Colon (tissue), 2 donors: ENCODE data around the gene TNS1.

ENCODE experiments used
- FAIRE-seq: peaks from 2 replicates; lab custom pipeline; 2012; peaks lifted over from hg19 to GRCh38; lab: Jason Lieb, UNC
- donor health status: control.
- donor health status: control.

TNS1 gene

GRCh38 chr2:218015586-218016521 is 13.1 kb upstream of the TNS1 start:
- FAIRE-seq, result no peak

DNA sequence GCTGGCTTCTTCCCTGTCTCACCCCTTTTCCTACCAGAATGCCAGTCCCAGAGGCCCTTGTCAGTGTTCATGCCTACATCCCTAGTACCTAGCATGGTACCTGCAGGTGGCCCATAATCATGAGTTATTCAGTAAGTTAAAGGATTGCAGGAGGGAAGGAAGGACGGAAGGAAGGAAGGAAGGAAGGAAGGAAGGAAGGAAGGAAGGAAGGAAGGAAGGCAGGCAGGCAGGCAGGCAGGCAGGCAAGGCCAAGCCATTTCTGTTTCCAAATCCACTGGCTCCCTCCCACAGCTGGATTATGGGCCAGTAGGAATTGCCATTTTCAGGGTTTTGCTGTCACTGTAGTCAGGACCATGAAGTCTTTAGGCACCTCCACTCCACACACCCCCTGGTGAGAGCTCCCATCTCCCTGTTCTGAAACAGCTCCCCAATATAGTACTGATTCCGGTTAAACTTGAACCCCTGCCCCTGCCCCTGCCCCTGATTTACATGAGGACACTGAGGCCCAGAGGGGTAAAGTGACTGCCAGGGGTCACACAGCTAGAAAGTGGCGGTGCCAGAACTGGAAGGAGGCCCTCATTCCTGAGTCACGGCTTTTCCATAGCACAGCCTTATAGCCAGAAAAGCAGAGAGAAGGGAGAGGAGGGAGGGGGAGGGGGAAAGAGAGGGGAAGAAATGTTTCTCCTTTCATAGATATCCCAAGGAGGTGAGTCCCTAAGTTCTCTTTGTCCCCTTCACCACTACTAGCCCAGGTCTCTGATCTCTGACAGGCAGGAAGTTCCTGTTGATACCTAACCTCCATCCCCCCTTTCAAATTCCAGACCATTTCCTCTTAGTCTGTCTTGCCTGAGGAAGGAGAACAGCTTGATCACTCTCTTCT is 12.2 kb upstream of the TNS1 start:
- FAIRE-seq, result no peak

DNA sequence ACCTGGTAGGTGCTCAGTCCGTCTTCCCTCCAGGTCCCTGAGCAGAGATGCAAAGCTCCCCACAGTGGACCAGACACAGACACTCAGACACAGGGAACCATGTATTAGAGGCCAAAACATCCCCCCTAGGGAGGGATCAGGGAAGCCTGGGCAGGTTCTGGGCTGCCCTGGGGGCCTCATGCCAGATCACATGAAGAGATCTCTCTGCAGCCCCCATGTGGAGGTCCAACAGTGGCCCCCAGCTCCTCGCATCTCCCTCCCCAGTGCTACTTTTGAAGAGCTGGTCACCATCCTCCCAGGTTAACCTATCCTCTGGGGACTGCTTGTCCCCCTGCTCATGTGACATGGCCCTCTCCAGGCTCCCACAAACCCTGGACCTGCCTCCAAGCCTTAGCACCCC is 10.5 kb upstream of the TNS1 start:
- FAIRE-seq, result no peak

- FAIRE-seq, result no peak
These were observed 9.5 kb upstream of the TNS1 start for GRCh38 chr2:218012284-218012683.

DNA sequence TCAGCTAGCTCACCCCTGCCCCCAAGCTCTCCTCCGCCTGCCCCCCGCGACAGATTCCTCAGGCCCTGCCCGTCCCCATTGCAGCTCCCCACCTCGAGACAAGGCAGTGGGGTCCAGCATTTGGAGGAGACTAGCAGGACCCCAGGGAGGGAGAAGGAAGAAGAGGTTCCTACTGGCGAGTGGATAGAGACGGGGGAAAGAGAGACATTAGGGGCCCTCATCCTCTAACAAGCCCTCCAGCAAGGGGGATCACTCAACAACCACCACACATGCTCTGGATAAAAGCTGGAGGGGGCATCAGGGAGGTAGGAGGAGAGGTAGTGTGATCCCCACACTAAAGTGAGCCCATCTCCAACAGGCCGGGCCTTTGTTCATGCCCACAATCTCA is 8.9 kb upstream of the TNS1 start:
- no peak for FAIRE-seq

DNA sequence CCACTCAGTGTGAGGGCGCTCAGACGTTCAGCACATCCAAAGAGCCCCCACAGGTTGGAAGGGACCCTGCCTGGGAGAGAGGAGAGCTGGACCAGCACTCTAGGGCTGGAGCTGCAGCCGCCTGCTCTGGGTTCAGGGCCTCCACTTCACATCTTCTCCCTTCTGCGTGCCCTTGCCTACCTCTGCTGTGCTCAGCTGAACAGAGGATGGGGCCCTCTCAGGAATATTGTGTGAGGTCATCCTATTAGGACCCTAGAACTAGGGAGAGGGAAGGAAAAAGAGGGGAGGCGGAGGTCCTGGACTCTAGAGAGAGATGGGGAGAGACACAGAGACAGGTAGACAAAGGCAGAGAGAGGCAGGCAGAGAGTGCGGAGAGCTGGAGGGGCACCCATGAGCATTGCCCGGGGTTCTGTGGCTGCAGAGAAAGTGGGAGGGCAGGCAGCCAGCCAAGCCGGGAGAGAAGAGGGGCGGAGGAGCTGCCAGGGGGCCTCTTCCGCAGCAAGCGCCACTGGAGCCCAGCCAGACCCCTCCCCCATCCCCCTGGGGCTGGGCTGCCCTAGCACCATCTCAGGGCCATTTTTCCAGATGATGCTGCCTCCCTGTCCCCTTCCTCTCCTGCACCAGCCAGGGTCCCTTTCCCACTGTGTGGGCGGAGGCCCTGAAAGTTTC is 8.3 kb upstream of the TNS1 start:
- FAIRE-seq, result no peak

- no peak for FAIRE-seq
These were observed 7.6 kb upstream of the TNS1 start for GRCh38 chr2:218010140-218010983.

- FAIRE-seq, result no peak
These were observed 7.0 kb upstream of the TNS1 start for GRCh38 chr2:218009765-218010139.

GRCh38 chr2:218009231-218009630 is 6.4 kb upstream of the TNS1 start:
- FAIRE-seq, result no peak

DNA sequence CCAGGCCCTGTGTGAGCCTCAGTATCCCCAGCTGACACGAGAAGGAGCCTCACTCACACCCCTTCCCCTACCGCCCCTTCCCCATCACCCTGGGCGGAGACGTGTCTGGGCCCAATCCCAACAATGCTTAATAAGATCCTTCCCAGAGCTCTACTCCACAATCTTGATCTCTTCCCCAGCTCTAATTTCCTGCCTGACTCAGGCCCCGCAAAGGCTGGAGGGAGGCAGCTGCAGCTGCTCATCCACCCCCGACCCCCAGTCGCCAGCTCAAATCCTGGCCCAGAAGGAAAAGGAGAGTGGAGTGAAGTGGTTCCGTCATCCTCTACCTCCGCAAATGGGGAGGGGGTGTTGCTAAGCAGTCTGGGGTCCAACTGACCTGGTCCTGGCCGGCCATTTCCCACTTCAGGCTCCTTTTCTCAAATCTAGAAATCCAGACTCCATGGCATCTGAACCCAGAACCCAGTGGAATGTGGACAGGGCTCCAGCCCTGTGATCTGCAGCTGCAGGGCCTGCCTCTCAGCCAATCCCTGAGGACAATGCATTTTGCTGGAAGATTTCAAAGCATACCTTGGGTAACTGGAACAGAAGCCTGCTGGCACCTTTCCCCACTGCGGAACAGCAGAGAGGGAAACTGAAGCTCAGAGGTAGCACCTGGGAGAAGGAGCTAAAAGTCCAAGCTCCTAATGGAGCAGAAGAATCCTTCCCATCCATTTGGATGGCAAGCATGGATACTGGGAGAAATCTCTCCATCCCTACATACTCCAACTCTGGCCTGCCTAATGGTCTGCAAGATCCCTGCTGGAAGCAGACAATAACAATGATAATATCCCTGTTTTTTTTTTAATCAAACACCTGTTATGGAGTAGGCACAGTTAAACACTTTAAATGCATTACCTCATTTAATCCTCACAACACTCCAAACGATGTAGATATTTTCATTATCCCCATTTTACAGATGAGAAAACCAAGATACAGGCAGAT is 5.6 kb upstream of the TNS1 start:
- FAIRE-seq, result no peak

DNA sequence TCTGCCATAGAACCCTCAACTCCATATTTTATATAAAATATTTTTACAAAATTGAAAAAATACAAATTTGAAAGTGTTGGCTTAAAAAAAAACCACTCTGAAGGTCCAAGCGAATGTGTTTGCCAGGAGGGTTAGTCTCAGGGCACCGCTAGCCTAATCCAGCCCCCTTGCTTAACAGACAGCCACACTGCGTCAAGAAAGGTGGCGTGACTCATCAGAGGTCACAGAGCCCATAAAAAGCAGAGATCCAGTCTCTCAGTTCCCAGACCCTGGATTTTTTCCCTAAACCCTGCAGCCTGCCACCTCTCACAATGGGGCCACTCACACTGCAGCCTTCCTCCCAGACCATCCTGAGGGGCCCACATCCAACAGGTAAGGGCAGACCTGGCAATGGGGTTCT is 3.9 kb upstream of the TNS1 start:
- no peak for FAIRE-seq

GRCh38 chr2:218005486-218005885 is 2.7 kb upstream of the TNS1 start:
- FAIRE-seq, result no peak

GRCh38 chr2:218005028-218005427 is 2.2 kb upstream of the TNS1 start:
- FAIRE-seq, result no peak

DNA sequence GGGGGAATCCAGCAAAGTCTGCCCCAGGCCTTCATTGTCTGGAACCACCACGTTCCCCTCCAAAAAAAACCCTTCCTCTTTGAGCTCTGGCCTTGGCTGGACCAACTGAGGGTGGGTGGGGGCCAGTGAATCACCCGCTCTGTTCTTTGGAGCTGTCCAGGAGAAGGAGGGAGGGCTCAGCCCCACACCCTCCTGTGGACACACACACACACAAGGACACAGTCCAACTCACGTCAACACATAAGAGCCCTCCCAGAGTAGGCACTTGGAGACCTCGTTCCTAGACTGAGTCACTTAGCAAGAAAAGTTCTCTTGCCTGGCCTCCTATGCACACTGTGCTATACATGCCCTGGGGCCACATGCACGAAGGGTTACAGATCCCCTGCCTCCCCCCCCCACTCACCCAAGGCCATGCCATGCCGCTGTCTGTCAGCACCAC is 1.2 kb upstream of the TNS1 start:
- no peak for FAIRE-seq

GRCh38 chr2:218003281-218003944 is 618 bp upstream of the TNS1 start:
- no peak for FAIRE-seq

- no peak for FAIRE-seq
These were observed 501 bp downstream of the TNS1 start for GRCh38 chr2:218002143-218002844.

- no peak for FAIRE-seq
These were observed 1.2 kb downstream of the TNS1 start for GRCh38 chr2:218001629-218002028.

GRCh38 chr2:218000136-218000535 is 2.7 kb downstream of the TNS1 start:
- no peak for FAIRE-seq

DNA sequence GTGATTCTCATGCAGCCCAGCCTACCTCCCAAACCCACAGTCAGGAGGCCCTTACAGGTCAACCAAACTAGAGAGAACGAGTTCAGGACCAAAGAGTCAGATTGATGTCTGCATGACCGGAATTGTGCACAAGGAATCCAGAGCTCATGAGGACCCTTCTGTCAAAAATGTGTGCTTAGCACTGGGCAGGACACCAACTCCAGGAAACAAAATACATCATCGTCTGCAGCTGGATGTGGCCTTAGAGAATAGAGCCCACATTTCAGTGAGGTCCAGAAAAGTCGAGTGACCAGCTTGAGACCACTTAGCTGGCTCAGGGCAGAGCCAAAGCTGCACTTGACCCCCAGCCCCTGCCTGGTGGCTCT is 3.2 kb downstream of the TNS1 start:
- FAIRE-seq, result no peak
